Measurements from ENCODE around the gene UROC1.

UROC1 gene

GRCh38 chr3:126472277-126473006 is 45.1 kb downstream of the UROC1 start:
- Histone ChIP-seq H3K79me1 (ENCODE audit: low read length) (peaks cover 27% of the 10 kb centered on the region), H3K79me2 (ENCODE audit: control insufficient read depth, insufficient read depth, low read length) (peaks cover 20% of the 10 kb centered on the region), H3K4me3 (ENCODE audit: low read length) (no peak overlapping the region), H3K56ac (ENCODE audit: low read length) (no peak overlapping the region), H3K4me1 (ENCODE audit: control insufficient read depth, low read depth, low read length) (peaks cover 11% of the 10 kb centered on the region), H2BK5ac (ENCODE audit: low read length) (no peak overlapping the region), H3K4ac (ENCODE audit: low read depth, low read length) (no peak overlapping the region), H4K8ac (ENCODE audit: low read depth, low read length) (no peak overlapping the region), H3K9ac (ENCODE audit: low read length) (no peak overlapping the region), H3K4me2 (ENCODE audit: low read length) (peak overlapping the region; percentile 7), H3K18ac (ENCODE audit: low read length) (no peak overlapping the region), H2AK5ac (ENCODE audit: low read length) (no peak overlapping the region), H3K27ac (ENCODE audit: low read depth, low read length) (no peak overlapping the region), H4K5ac (ENCODE audit: low read length) (no peak overlapping the region), H2BK120ac (ENCODE audit: low read depth, low read length) (no peak overlapping the region), H3K27me3 (ENCODE audit: insufficient read depth, low read length, poor library complexity) (no peaks in the 10 kb centered on the region), H3K23ac (ENCODE audit: low read length) (no peak overlapping the region), H3K36me3 (ENCODE audit: control insufficient read depth, insufficient read depth, low read length) (peaks cover 15% of the 10 kb centered on the region), H2BK15ac (replicated peaks; ENCODE audit: low read depth) (no peak overlapping the region)
- WGBS (ENCODE audit: extremely low coverage, insufficient coverage, low lambda C conversion rate), result no CpG with 5 or more reads among the region's 8 CpGs
- DNase-seq, result peak; percentile 82

GRCh38 chr3:126469479-126469878 is 48.1 kb downstream of the UROC1 start:
- no peak for DNase-seq
- H3K27ac ChIP-seq (ENCODE audit: low read depth, low read length), result no peak overlapping the region
- no peak overlapping the region for H3K23ac ChIP-seq (ENCODE audit: low read length)
- H3K4me2 ChIP-seq (ENCODE audit: low read length), result no peak overlapping the region
- H3K9ac ChIP-seq (ENCODE audit: low read length), result no peak overlapping the region
- H2AK5ac ChIP-seq (ENCODE audit: low read length), result no peak overlapping the region
- peaks cover 23% of the 10 kb centered on the region for H3K36me3 ChIP-seq (ENCODE audit: control insufficient read depth, insufficient read depth, low read length)
- H4K8ac ChIP-seq (ENCODE audit: low read depth, low read length), result no peak overlapping the region
- no peak overlapping the region for H2BK5ac ChIP-seq (ENCODE audit: low read length)
- H3K4me1 ChIP-seq (ENCODE audit: control insufficient read depth, low read depth, low read length), result peaks cover 8% of the 10 kb centered on the region
- H3K18ac ChIP-seq (ENCODE audit: low read length), result no peak overlapping the region
- no peaks in the 10 kb centered on the region for H3K27me3 ChIP-seq (ENCODE audit: insufficient read depth, low read length, poor library complexity)
- H3K79me1 ChIP-seq (ENCODE audit: low read length), result peaks cover 29% of the 10 kb centered on the region
- H2BK120ac ChIP-seq (ENCODE audit: low read depth, low read length), result no peak overlapping the region
- H2BK15ac ChIP-seq (replicated peaks; ENCODE audit: low read depth), result no peak overlapping the region
- no peak overlapping the region for H4K5ac ChIP-seq (ENCODE audit: low read length)
- H3K4me3 ChIP-seq (ENCODE audit: low read length), result no peak overlapping the region
- WGBS (ENCODE audit: extremely low coverage, insufficient coverage, low lambda C conversion rate), result no CpG with 5 or more reads among the region's 11 CpGs
- no peak overlapping the region for H3K56ac ChIP-seq (ENCODE audit: low read length)
- peaks cover 20% of the 10 kb centered on the region for H3K79me2 ChIP-seq (ENCODE audit: control insufficient read depth, insufficient read depth, low read length)
- no peak overlapping the region for H3K4ac ChIP-seq (ENCODE audit: low read depth, low read length)

- Histone ChIP-seq H4K8ac (ENCODE audit: low read depth, low read length) (no peak overlapping the region), H3K79me2 (ENCODE audit: control insufficient read depth, insufficient read depth, low read length) (peaks cover 12% of the 10 kb centered on the region), H3K4ac (ENCODE audit: low read depth, low read length) (no peak overlapping the region), H3K56ac (ENCODE audit: low read length) (no peak overlapping the region), H3K23ac (ENCODE audit: low read length) (no peak overlapping the region), H3K27me3 (ENCODE audit: insufficient read depth, low read length, poor library complexity) (no peaks in the 10 kb centered on the region), H2BK5ac (ENCODE audit: low read length) (no peak overlapping the region), H2BK120ac (ENCODE audit: low read depth, low read length) (no peak overlapping the region), H3K18ac (ENCODE audit: low read length) (no peak overlapping the region), H2BK15ac (replicated peaks; ENCODE audit: low read depth) (no peak overlapping the region), H4K5ac (ENCODE audit: low read length) (no peak overlapping the region), H3K36me3 (ENCODE audit: control insufficient read depth, insufficient read depth, low read length) (peaks cover 23% of the 10 kb centered on the region), H3K4me1 (ENCODE audit: control insufficient read depth, low read depth, low read length) (peaks cover 4% of the 10 kb centered on the region), H2AK5ac (ENCODE audit: low read length) (no peak overlapping the region), H3K4me3 (ENCODE audit: low read length) (no peak overlapping the region), H3K4me2 (ENCODE audit: low read length) (no peak overlapping the region), H3K79me1 (ENCODE audit: low read length) (peaks cover 24% of the 10 kb centered on the region), H3K9ac (ENCODE audit: low read length) (no peak overlapping the region), H3K27ac (ENCODE audit: low read depth, low read length) (no peak overlapping the region)
- DNase-seq, result no peak
- no CpG with 5 or more reads among the region's 13 CpGs for WGBS (ENCODE audit: extremely low coverage, insufficient coverage, low lambda C conversion rate)
Measured at GRCh38 chr3:126468028-126468891, 49.3 kb downstream of the UROC1 start.

- Histone ChIP-seq H3K4me3 (ENCODE audit: low read length) (no peak overlapping the region), H3K79me2 (ENCODE audit: control insufficient read depth, insufficient read depth, low read length) (peaks cover 5% of the 10 kb centered on the region), H2BK5ac (ENCODE audit: low read length) (no peak overlapping the region), H3K9ac (ENCODE audit: low read length) (no peak overlapping the region), H3K4me1 (ENCODE audit: control insufficient read depth, low read depth, low read length) (peaks cover under 1% of the 10 kb centered on the region), H3K27ac (ENCODE audit: low read depth, low read length) (no peak overlapping the region), H3K79me1 (ENCODE audit: low read length) (peaks cover 17% of the 10 kb centered on the region), H2AK5ac (ENCODE audit: low read length) (no peak overlapping the region), H2BK15ac (replicated peaks; ENCODE audit: low read depth) (no peak overlapping the region), H4K8ac (ENCODE audit: low read depth, low read length) (no peak overlapping the region), H3K56ac (ENCODE audit: low read length) (no peak overlapping the region), H3K4me2 (ENCODE audit: low read length) (no peak overlapping the region), H3K23ac (ENCODE audit: low read length) (no peak overlapping the region), H3K27me3 (ENCODE audit: insufficient read depth, low read length, poor library complexity) (no peaks in the 10 kb centered on the region), H3K4ac (ENCODE audit: low read depth, low read length) (no peak overlapping the region), H3K18ac (ENCODE audit: low read length) (no peak overlapping the region), H4K5ac (ENCODE audit: low read length) (no peak overlapping the region), H2BK120ac (ENCODE audit: low read depth, low read length) (no peak overlapping the region), H3K36me3 (ENCODE audit: control insufficient read depth, insufficient read depth, low read length) (peaks cover 23% of the 10 kb centered on the region)
- DNase-seq, result no peak
- no CpG with 5 or more reads among the region's 8 CpGs for WGBS (ENCODE audit: extremely low coverage, insufficient coverage, low lambda C conversion rate)
Measured at GRCh38 chr3:126467611-126467955, 50.0 kb downstream of the UROC1 start.

- Histone ChIP-seq H3K4ac (ENCODE audit: low read depth, low read length) (no peak overlapping the region), H3K36me3 (ENCODE audit: control insufficient read depth, insufficient read depth, low read length) (peaks cover 23% of the 10 kb centered on the region), H3K56ac (ENCODE audit: low read length) (no peak overlapping the region), H3K27ac (ENCODE audit: low read depth, low read length) (no peak overlapping the region), H4K8ac (ENCODE audit: low read depth, low read length) (no peak overlapping the region), H3K4me2 (ENCODE audit: low read length) (no peak overlapping the region), H3K23ac (ENCODE audit: low read length) (no peak overlapping the region), H3K79me2 (ENCODE audit: control insufficient read depth, insufficient read depth, low read length) (peaks cover 2% of the 10 kb centered on the region), H3K4me1 (ENCODE audit: control insufficient read depth, low read depth, low read length) (no peaks in the 10 kb centered on the region), H3K18ac (ENCODE audit: low read length) (no peak overlapping the region), H2BK5ac (ENCODE audit: low read length) (no peak overlapping the region), H3K79me1 (ENCODE audit: low read length) (peaks cover 14% of the 10 kb centered on the region), H2BK15ac (replicated peaks; ENCODE audit: low read depth) (no peak overlapping the region), H3K4me3 (ENCODE audit: low read length) (no peak overlapping the region), H4K5ac (ENCODE audit: low read length) (no peak overlapping the region), H2BK120ac (ENCODE audit: low read depth, low read length) (no peak overlapping the region), H2AK5ac (ENCODE audit: low read length) (no peak overlapping the region), H3K9ac (ENCODE audit: low read length) (no peak overlapping the region), H3K27me3 (ENCODE audit: insufficient read depth, low read length, poor library complexity) (no peaks in the 10 kb centered on the region)
- no CpG with 5 or more reads among the region's 19 CpGs for WGBS (ENCODE audit: extremely low coverage, insufficient coverage, low lambda C conversion rate)
- no peak for DNase-seq
Measured at GRCh38 chr3:126466886-126467610, 50.5 kb downstream of the UROC1 start.

All from mesendoderm (in vitro differentiated cells).